Limb (tissue), 2 donors: Measurements from ENCODE around the gene ANKRD16.
"Not testable (repeated sequence)": the region's sequence is repeated elsewhere in the genome, so short reads cannot be mapped to it uniquely, and the experiment has no call there.

Experiments used
- DNase-seq, 2 donors: peaks; one replicate each; pipeline ENCODE4 v3.0.0-alpha.2; 2016; ENCODE audit errors: extremely low spot score in 2 of 2

ANKRD16 gene

GRCh38 chr10:5836181-5836580 is 53.5 kb downstream of the ANKRD16 start:
- DNase-seq: not testable (repeated sequence)

GRCh38 chr10:5835446-5836095 is 54.1 kb downstream of the ANKRD16 start:
- no peak for DNase-seq

- DNase-seq: no peak
These were observed 55.9 kb downstream of the ANKRD16 start for GRCh38 chr10:5833814-5834213.

- DNase-seq: no peak
These were observed 56.7 kb downstream of the ANKRD16 start for GRCh38 chr10:5832946-5833345.

- no peak for DNase-seq
These were observed 58.3 kb downstream of the ANKRD16 start for GRCh38 chr10:5831446-5831782.

GRCh38 chr10:5830629-5831445 is 58.9 kb downstream of the ANKRD16 start:
- no peak for DNase-seq

GRCh38 chr10:5829267-5829666 is 60.4 kb downstream of the ANKRD16 start:
- no peak for DNase-seq

- DNase-seq: no peak
These were observed 61.0 kb downstream of the ANKRD16 start for GRCh38 chr10:5828725-5829124.

- DNase-seq: no peak
These were observed 61.9 kb downstream of the ANKRD16 start for GRCh38 chr10:5827841-5828240.

GRCh38 chr10:5826511-5826910 is 63.2 kb downstream of the ANKRD16 start:
- not testable (repeated sequence) for DNase-seq

- no peak for DNase-seq
These were observed 70.8 kb downstream of the ANKRD16 start for GRCh38 chr10:5818894-5819293.

GRCh38 chr10:5818048-5818331 is 71.7 kb downstream of the ANKRD16 start:
- no peak for DNase-seq

- no peak for DNase-seq
These were observed 72.2 kb downstream of the ANKRD16 start for GRCh38 chr10:5817322-5818047.

GRCh38 chr10:5816170-5816569 is 73.5 kb downstream of the ANKRD16 start:
- no peak for DNase-seq

- no peak for DNase-seq
These were observed 75.3 kb downstream of the ANKRD16 start for GRCh38 chr10:5814110-5815107.

- peak; percentile 98 to 99 for DNase-seq
These were observed 76.2 kb downstream of the ANKRD16 start, which contains the start of gene GDI2 for GRCh38 chr10:5813341-5814109. TSS of gene GDI2 (minus strand) at chr10:5813434. CDS start at chr10:5813258, 176 bp downstream.

GRCh38 chr10:5813091-5813340 is 76.7 kb downstream of the ANKRD16 start:
- no peak for DNase-seq

- no peak for DNase-seq
These were observed 77.2 kb downstream of the ANKRD16 start for GRCh38 chr10:5812283-5813090.
